Astrocyte of the hippocampus (primary cell): ENCODE measurements around the gene LIPE.
A peak's percentile ranks its signal among the peaks of the same experiment; 100 is the strongest.

Experiments used
- DNase-seq: peaks from one replicate; pipeline ENCODE4 v3.0.0; 2011; ENCODE audit warnings: low read depth, low spot score

Gene LIPE

GRCh38 chr19:42353341-42354015 is 73.7 kb downstream of the LIPE start:
- DNase-seq = no peak

DNA sequence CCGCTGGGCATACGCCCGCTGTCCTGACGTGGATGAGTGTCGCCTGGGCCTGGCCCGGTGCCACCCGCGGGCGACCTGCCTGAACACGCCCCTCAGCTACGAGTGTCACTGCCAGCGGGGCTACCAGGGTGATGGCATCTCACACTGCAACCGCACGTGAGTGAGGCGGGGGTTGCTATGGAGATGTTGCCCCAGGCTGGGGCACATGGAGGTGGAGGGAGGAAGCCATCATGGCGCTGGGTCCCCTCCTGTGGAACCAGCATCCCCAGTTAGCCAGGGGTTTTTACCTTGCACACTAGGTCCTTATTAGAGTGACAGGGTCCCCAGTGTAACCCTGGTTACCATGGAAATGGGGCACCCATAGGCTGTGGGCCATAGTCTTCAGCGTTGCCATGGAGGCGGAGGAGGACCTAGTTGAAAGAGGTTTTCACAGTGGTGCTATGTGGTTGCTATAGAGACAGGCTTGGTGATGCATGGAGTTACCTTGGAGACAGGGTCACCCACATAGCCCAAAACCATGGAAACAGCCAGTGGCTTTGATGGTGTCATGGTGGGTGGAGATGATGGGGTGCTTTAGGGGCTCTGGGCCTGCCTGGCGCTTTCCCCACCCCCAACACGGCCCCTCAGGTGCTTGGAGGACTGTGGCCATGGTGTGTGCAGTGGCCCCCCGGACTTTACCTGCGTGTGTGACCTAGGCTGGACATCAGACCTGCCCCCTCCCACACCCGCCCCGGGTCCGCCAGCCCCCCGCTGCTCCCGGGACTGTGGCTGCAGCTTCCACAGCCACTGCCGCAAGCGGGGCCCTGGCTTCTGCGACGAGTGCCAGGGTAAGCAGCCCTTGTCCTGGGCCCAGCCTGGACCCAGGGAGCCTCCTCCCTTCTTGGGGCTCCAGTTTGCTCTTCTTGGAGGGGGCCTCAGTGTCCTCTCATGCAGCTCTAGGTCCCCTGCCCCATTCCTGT is 74.6 kb downstream of the LIPE start:
- peak; percentile 49 for DNase-seq
